GM20431 (cell line): ENCODE results near the gene TMEM125.

Experiments used
- in situ Hi-C: fragments of 300-500 bp; cut with MseI, MboI; formaldehyde crosslinking; loops from one replicate; pipeline ENCODE4 v1.15.0; 2020; ENCODE audit warnings: low sequenced_read_pairs; ENCODE audit not compliant: unreplicated experiment

Gene TMEM125

DNA sequence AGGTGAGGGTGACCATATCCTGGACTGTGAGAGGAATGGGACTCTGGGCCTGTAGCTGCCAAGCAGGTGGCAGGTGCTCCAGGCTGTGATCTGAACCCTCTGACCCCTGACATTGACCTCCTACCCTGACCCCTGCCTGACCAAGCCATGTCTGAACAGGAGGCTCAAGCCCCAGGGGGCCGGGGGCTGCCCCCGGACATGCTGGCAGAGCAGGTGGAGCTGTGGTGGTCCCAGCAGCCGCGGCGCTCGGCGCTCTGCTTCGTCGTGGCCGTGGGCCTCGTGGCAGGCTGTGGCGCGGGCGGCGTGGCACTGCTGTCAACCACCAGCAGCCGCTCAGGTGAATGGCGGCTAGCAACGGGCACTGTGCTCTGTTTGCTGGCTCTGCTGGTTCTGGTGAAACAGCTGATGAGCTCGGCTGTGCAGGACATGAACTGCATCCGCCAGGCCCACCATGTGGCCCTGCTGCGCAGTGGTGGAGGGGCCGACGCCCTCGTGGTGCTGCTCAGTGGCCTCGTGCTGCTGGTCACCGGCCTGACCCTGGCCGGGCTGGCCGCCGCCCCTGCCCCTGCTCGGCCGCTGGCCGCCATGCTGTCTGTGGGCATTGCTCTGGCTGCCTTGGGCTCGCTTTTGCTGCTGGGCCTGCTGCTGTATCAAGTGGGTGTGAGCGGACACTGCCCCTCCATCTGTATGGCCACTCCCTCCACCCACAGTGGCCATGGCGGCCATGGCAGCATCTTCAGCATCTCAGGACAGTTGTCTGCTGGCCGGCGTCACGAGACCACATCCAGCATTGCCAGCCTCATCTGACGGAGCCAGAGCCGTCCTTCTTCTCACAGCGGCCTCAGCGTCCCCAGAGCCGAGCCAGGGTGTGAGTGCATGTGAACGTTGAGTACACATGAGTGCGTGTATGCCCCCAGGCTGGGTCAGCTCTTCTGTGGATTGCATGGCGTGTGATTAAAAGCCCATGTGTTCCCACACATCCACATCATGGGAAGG, 3.1 kb downstream of the TMEM125 start:
- in situ Hi-C loops: no loop called here

DNA sequence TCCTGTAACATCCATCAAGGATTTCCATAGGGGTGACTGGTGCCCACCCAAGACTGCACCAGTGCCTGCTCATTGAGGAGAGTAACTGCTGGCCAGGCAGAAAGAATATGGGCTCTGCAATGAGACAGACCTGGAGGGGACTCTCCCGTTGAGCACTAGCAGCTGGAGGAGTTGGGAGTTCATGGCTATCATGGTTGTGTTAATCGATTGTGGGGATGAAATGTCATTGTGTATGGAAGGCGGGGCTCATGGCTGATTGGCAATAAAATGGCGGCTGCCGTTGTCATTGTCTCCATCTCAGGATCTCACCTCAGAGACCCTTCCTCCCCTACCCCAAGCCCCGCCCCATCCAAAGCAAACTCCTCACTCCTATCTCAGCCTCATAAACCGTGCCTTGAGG, 3.9 kb downstream of the TMEM125 start:
- in situ Hi-C loops: no loop called here

DNA sequence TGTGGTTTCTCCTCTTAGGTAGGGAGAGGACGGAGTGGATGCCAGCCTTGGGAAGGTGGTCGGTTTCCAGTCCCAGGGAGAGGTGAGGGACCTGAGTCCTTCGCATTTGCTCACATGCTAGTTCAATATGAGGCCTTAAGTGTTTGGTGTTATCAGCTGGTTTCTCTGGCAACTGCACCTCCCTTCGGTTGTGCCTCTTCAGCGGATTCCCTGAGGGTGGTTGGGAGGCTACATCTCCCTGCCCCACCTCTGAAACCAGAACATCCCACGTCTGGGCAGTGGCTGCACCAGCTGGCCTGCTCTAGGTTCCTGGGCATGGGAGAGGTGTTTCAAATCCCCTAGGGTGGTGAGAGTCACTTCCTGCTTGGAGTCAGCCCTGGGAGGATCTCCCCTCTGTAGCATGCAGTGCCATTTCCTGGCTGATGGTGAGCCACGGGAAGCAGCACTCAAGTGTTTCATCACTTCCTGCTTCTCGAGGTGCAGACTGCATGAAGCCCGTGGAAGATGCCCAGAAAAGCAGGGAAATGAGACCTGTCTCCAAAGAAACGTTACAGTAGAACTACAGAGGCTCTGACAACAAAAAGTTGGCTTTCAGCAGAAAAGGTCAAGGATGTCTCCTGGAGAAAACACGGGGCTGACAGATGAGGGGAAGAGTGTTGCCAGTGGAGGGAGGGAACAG, 4.5 kb downstream of the TMEM125 start:
- in situ Hi-C loops: no loop called here

DNA sequence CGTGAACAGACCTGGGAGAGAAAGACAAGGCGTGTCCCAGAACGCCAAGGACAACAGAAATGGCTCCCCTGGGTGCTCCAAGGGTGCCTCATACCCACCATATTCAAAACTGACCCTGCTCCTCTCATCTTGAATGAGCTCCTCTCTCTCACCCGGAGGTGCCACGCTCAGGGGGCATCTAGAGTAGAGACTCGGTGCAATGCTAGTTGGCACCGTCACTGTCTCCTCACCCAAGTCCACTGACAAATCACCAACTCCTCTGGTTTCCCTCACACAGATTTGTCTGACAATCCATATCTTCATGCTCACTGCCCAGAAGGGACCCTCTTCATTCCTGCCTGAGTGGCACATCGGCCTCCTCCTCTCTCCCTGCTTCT, 5.0 kb downstream of the TMEM125 start:
- in situ Hi-C loops: no loop called here

DNA sequence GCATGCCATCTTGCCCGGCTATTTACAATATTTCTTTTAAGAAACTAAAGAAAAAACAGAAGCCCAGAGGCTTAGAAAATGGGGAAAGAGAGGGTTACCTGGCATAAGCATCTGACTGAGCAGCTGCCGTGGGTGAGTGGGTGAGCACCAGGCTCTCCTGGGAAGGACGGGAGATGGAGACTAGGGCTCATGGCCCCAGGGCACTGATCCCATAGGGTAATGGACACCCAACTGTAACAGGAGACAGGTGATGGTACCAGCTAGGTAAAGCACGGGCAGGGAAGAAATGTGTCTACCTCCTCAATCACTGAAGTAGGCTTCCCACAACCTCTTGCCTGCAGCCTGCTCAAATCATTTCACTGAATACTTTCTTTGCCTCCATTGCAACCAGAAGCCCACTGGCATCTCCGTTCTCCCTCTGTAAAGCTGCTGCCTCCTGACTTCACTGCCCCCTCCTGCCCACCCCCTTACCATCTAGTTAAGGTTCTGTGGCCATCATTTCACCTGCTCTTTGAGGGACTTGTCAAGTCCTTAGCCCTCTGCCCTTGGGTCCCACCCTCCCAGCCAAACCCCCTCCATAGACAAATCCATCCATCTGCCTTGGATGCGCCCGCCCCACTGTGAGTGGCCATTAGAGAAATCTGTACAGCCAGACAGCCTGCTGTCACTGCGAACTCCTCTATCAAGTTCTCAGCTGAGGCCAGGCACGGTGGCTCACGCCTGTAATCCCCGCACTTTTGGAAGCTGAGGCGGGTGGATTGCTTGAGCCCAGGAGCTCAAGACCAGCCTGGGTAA, 6.2 kb downstream of the TMEM125 start:
- in situ Hi-C loops: no loop called here

DNA sequence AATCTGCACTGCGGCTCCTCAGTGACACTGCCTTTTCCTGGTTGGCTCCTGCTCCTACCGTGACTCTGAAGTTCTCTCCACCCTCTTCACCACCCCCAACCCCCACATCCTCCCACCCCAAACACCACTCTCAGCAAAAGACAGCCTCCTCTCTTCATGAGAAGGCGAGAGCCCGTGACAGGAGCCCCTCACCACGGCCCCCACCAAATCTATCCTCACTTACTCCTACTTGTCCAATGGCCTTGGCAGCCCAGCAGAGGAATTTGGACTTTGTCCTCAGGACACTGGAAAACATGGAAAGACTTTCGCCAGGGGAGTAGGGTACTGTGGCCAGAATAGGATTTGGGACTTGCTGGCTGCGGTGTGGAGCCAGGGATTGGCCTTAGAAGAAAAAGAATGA, 6.9 kb downstream of the TMEM125 start:
- in situ Hi-C loops: no loop called here

DNA sequence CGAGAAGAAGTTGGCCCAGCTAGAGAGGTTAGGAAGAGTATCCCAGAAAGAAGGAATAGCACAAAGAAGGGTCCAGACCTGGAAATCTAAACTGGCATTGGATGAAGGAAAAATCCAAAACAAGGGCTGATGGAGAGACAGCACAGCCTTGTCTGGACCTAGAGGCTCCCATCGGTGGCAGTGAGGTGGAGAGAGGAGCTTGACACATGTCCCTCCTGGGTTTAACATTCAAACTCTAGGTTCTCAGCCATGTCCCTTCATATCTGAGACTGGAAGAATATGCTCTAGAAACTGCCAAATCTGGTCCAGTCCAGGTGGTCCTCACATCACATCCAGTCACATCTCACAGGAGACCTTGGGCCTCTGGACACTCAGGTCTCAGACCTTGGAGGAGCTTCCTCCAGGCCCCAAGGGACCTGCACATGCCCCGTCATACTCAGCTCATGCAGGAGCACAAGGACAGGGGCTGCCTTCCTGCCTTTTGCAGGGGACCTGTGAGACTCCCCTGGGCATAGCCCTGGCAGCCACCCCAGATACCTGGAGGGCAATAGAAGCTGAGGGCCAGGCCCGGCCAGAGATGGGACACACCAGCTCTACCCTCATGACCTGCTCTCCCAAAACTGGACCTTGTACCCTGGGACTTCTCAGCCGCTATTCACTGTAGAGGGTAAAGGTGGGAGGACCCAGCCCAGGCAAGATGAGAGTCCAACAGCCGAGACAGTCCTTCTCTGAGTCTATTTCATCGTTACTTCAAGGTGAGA, 7.5 kb downstream of the TMEM125 start:
- in situ Hi-C loops: no loop called here

DNA sequence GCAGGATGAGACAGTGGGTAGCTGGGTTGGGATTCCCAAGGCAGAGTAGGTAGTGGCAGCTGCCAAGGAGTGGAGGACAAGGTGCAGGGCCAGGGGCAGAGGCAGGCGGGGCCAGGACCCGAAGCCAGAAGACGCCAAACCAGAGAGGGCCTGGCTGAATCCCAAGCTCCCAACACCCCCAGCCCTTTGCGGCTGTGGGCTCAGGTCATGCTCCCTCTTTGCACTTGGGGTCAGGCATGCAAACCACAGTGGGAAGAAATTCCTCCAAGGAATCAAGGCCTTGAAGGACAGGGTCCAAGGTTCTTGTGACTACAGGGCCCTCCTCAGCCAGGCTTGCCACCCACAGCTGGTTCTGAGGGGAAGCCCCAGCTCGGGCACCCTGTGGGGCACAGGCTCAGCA, 9.4 kb downstream of the TMEM125 start:
- in situ Hi-C loops: no loop called here

DNA sequence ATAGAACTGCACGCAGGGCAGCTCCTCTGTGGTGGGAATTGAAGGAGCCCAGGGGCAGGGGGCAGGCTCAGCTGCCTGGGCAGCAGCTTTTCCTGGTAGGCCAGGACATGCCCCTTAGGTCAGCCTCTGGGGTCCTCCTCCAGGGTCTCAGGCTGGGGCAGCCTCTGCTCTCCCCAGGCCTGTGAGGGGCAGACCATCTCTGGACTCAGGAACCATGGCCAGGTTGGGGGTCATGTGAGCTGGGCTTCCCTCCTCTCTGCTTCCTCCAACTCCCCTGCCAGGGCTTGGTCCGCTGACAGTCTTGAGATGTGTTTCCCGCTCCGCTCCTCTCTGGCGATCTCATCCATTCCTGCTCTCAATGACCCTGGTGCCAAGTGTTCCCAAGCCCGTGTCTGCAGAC, 9.9 kb downstream of the TMEM125 start:
- in situ Hi-C loops: no loop called here

DNA sequence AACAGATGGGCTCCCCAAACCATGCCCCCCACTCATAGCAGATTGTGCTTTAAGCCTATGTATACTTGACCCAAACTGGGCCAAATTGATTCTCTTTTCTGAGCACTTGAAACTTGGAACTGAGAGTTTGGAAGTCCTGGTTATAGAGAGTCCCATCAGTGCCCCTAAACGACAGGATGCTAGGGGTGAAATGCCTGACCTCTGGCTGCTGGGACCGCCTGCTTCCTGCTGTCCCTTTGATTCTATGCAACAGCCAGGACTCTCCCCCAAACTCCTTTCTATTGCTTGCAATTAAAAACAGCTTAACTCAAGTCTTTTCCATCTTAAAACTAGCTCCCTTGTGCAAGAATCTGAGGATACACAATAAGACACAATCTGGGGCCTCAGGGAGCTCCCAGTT, 10.9 kb downstream of the TMEM125 start:
- in situ Hi-C loops: no loop called here

DNA sequence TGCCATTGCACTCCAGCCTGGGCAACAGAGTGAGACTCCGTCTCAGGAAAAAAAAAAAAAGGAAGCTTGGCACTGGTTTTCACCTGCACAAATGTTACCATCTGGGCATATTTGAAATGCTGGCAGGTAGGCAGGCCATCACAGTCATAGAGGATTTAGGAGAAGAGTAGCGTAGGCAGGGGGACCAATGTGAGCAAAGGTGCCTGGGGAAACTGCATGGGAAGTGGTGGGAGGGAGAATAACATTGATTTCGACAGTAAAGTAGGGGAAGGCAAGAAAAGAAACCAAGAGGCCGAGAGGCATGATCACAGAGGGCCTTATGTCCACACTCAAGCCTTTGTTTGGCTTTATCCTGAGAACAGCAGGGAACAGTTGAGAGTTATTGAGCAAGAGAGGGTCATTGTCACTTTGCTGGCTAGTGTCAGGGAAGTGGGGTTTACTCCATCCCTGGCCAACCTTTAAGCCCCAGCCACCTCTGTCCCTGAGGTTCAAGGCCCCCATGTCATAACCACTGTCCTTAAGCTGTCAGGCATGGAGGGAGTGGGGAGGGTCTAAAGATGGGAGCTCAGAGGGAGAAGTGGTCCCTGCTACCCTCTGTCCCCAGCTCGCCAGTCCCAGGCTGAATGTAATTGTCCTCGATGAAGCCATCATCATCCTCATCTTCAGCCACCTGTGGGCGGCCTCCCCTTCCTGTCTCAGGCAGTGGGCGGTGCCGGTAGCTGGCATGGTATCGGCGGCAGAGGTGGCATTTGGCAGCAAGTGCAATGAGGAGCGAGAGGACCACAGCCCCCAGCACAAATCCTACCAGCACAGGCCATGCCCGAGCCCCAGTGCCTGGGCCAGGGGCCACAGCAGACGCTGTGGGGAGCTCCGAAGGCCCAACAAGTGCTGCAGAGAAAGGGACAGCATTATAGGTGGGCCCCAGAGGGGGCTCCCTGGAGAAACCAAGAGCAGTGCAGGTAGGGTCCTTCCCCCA, 12.7 kb downstream of the TMEM125 start:
- in situ Hi-C loops: no loop called here

DNA sequence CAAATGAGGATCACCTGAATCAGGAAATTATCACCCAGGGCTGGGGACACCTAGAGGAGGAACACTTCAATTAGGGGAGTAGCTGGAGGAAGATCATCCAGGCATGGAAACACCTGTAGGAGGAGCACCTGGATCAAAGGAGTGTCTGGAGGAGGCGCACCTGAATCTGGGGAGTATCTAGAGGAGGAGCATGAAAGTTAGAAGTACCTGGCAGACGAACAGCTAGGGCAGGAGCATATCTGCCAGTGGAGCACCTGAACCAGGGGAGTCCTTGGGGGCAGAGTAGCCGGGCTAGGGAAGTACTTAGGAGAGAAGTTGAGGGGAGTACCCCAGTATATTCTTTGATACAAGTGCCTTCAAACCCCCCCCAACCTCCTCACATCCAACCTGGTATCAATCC, 14.3 kb downstream of the TMEM125 start:
- in situ Hi-C loops: no loop called here

DNA sequence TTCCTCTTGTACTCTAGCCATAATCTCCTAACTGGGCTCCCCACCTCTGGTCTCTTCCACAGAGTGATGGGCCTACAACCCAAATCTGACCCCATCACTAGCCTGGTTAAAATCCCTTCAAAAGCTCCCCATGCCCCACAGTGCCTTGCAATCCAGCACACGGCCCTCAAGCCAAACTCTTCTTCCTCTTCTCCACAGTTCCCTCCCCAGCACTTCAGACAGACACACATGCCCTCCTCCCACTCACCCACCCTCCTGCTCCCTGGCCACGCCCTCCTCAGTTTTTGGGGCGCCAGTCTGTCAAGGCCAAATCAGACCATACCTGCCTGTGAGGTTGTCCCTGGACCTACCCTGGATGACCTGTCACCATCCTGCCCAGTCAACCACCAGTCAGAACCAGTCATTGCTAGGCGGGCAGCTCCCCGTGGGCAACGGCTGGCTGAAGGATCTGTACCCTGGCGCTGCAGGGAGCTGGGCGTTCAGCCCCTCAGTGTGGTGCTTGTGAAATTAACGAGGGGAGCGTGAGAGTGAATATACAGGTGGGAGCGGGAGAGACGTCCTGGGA, 14.8 kb downstream of the TMEM125 start:
- in situ Hi-C loops: no loop called here

DNA sequence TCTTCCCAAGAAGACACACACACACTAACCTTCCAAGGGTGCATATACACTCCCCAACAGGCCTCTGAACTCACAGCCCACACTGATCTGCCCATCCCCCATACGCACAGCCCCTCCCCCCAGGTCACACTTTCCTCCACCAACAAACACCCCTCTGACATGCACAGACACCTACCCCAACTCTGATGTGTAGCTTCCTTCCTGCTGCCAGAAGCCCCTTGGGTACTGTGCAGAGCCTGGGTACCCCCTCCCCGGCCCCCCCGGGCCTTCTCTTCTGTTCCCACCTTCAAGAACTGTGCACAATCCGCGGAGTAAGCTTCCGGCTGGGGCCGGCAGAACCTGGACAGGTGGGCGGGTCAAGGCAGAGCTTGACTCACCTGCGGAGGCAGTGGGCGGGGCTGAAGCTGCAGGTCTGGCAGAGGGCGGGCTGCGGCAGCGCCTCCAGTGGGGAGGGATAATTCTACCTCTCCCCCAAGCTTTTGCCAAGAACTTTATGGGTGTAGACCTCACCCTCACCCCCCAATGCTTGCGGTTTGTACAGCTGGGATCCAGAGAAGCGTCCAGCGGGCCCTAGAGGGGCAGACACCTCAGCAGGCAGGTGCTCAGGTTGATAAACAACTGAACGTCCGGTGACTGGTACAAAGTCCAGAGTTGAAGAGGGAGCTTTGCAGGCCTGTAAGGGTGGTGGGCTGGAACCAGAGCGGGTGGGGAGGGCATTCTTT, 15.6 kb downstream of the TMEM125 start, which contains the start of gene C1orf210:
C1orf210 (minus strand) TSS at position 313 of the 722 bp plus-strand sequence. CDS start 2,311 bp downstream, outside the sequence.
- in situ Hi-C loops: no loop called here

DNA sequence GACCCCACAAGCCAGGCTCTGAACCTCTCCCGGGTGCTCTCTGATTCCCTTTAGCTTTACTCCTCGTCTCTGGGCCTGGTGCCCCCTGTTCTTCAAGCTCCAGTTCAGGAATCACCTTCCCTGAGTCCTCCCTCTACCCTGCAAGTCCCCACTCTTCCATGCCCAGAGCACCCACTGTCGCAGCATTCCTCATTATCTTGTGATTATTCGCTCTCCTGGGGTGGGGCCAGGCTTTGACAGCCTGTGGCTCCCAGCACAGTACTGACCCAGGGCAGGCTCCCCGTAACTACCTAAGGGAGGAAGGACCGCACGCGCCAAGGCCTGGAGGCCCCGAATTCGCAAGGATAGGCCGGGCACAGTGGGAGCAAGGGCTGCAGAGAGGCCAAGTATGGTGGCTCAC, 16.3 kb downstream of the TMEM125 start:
- in situ Hi-C loops: no loop called here

DNA sequence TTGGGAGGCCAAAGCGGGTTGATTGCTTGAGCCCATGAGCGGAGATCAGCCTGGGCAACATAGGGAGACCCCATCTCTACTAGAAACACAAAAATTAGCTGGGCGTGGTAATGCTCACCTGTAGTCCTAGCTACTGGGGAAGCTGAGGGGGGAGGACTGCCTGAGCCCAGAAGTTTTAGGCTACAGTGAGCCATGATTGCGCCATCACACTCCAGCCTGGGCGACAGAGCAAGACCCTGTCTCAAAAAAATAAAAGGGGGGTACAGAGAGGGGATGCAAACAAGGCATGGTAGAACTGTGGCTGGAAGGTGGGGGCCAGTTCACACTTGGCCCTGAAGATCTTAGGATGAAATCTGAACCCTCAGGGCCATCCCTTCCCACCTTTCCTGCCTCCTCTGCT, 16.8 kb downstream of the TMEM125 start:
- in situ Hi-C loops: no loop called here

DNA sequence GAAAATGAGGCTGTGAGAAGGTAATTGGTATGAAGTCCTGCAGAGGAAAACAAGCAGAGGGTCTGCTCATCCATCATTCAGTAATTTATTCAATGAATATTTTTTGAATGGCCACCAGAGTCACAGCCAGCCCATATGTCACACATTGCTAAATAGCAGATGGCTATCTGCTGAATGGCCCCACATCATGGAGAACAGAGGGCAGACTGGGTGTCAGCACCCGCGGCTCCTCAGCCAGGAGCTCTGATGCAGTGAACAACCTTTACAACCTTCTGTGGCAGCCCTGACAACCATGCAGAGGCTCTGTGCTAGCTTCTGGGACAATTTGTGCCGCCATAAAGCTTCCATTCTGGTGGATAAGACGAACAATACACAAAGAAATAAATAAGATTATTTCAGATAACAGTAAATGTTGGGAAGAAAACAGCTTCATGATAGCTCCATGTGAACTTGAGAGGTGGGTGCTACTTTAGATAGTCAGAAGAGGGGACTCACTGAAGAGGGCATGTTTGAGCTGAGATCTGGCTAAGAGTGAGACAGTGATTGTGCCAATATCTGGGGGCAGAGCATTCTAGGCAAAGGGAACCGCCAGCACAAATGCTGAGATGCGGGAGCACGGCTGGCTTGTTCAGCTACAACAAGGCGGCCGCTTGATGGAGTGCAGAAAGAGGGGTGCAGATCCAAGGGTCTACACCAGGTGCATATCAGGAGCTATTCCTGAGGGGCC, 18.4 kb downstream of the TMEM125 start:
- in situ Hi-C loops: no loop called here
